GM15510 (cell line): ENCODE measurements around the gene MYL11.

Experiments
- POLR2A ChIP-seq: IDR thresholded peaks from 3 replicates; pipeline ENCODE4 v1.6.1; 2011; ENCODE audit warnings: borderline replicate concordance; ENCODE audit not compliant: insufficient read length; ENCODE audit errors: extremely low read depth

The MYL11 gene

DNA sequence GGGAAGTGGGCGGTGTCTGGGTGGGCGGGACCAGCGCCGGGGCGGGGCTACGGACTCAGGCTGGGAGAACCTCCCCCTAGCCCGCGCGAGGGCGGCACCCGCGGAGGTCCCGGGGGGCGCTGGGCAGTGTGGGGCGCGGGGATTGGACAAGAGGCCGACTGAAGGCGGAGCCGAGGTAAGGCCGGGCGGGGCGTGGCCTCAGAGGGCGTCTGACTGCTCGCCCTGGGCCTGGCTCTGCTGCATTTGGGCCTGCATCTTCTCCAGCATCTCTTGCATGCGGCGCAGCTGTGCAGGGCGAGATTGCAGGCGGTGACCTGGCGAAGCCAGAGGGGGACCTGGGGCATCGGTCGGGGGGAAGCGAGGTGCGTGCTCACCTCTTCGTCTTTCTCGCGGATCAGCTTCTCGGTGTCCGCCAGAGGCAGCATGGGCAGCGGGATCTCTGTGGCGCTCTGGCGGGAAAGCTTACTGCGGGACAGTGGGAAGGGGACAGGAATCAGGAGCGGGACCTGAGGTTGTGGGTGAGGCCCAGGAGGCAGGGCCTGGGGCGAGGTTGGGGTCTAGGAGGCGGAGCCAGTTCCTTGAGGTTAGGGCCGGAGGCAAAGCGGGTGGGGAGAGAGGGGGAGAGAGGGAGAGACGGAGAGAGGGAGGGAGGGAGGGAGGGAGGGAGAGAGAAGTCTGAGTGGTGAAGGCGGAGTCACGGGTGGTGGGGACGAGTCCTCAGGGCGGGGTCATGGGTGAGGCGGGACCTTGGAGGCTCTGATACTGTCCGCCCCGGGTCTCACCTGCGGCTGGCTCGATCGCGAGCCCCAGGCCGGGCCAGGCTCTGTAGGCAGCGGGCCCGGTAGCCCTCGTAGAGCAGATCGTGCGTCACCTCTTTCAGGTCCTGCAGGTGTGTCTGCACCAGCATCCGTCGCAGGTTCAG lies 3.9 kb downstream of the MYL11 start:
- peak; percentile 72 for TF ChIP-seq POLR2A

DNA sequence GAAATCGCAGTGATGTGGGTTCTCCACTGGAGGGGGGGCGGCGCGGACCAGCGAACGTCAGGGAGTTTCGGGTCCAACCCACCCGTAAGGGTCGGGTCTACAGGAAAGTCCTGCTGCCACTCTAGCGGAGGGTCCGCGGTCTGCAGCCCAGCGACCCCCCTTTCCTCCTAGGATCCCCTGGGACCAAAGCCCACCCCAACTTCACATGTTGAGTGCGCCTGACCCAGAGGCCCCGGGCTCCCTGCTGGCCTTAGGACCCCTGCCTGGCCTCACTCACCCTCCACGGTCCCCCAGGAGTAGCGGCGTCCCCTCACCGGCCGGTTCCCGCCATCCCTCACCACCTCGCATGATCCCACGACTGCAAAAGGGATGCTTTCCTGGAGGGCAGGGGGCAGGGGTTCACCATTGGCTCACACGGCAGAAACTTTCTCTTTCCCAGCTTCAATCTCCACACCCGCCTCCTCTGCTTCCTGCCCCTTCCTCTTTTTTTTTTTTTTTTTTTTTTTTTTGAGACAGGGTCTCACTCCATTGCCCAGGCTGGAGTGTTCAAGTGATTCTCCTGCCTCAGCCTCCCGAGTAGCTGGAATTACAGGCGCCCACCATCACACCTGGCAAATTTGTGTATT lies 4.7 kb downstream of the MYL11 start:
- no peak for TF ChIP-seq POLR2A

DNA sequence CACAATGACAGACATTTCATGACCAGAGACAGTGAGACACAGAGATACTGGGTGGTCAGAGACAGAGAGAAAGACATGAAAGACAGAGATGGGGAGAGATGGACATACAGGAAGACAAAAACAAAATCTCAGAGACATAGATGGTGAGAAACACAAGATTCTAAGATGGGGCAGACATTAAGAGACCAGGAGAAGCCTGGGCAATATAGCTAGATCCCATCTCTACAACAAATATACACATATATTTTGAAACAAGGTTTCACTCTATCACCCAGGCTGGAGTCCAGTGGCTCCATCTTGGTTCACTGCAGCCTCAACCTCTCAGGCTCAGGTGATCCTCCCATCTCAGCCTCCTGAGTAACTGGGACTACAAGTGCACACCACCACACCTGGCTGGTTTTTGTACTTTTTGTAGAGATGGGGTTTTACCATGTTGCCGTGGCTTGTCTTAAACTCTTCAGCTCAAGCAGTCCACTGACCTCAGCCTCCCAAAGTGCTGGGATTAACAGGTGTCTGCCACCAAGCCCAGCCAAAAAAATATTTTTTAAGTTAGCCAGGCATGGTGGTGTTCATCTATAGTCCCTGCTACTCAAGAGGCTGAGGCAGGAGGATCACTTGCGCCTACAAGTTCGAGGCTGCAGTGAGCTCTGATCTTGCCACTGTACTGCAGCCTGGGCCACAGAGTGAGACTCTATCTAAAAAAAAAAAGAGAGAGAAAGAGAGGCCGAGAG lies 5.6 kb downstream of the MYL11 start:
- TF ChIP-seq POLR2A = no peak

DNA sequence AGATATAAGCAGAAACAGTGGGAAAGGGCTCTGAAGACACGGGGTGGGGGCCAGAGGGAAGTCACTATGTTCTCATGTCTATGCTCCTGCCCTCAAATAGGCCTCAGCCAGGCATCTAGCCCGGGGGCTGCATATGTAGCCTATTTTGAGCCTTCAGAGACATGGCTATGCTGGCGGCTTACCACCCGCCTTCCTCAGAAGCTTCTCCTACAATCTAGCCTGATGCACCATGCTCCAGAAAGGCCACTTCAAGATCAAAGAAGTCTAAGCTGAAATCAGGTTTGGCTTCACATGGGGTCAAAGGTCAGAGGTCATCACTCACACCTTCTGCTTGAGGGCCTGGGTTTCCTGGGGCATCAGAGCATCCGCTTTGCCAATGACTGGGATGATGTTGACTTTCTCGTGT lies 6.2 kb downstream of the MYL11 start:
- TF ChIP-seq POLR2A = no peak

DNA sequence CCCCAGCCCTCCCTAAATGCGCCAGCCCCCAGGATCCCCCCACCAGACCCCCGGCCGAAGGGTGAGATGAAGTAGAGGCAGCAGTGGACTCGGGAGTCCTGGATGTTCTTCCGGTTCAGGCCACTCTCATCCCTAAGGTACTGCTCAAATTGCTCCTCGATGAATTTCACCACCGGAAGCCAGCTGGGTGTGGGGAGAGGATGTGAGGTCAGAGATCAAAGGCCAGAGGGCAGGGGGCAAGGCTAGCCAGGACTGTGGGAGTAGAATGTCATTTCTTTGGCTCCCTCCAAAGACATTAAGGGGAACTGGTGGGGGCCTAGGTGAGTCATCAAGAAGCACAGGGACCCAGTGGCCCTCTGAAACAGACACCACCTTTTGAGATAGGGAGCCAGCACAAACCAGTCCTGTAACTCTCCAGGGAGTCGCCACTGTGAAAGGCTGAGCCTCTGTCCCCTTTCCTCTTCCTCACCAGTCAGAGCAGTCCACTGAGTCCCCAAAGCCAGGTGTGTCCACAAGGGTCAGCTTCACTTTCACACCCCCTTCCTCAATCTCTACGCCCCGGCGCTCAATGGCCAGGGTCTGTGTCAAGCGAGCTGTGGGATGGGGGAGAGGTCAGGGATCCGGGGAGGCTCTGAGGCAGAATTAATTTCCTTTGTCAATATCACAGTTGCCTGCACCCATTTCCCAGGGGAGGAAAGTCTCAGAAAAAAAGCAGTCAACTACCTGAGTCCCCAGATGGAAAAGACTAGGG lies 6.9 kb downstream of the MYL11 start:
- no peak for TF ChIP-seq POLR2A

DNA sequence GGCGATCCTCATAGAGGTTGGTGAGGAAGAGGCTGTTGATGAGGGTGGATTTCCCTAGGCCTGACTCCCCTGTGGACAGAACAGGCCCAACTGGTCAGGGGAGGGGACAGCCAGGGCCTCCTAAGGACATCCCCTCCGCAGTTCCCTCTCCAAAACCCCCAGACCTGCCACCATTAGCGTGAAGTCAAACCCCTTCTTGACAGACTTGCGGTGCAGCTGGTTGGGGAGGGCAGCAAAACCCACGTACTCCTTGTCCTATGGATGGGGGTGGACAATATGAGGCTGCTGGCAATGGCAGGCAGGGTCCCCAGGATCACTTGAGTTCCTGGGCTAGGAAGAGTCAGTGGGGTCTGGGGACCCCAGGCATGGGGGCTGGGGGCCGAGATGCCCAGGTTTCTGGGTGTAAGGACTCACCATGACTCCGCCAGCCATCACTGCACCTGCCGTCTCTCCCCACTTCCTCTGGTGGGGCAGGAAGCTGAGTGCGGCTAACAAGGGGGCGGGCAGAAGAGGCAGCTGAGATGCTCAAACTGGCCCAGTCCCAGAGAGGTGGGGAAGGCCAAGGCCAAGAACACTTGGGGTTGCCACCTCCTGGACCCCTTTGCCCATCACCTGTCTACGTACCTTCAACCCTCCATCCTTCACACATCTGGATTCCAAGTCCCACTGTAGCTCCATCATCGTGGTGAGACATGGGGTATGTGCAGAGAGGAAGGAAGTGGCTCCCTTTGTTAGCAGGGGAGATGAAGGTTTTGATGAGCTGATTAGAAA lies 7.7 kb downstream of the MYL11 start, which contains the start of gene SEPTIN1:
SEPTIN1 (minus strand) TSS at position 451 of the 771 bp plus-strand sequence; CDS start at position 432, 19 bp downstream.
- TF ChIP-seq POLR2A = peak; percentile 69

DNA sequence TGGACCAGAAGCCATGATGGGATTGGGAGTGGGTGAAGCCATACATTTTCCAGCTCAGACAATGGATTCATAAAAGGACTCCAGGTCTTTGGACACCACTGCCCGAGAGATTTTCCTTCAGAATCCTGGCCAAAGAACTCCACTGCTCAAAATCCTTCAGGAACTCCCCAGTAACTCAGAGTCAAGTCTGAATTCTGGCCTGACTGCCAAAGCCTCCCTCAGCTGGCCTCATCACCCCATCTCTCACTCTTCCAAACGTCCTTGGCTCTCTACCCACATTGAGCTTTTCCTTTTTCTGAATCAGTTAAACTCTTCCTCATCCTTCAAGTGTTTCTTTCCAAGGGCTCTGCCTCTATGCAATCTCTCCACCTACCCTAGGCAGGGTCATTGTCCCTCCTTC lies 8.9 kb downstream of the MYL11 start:
- no peak for TF ChIP-seq POLR2A

DNA sequence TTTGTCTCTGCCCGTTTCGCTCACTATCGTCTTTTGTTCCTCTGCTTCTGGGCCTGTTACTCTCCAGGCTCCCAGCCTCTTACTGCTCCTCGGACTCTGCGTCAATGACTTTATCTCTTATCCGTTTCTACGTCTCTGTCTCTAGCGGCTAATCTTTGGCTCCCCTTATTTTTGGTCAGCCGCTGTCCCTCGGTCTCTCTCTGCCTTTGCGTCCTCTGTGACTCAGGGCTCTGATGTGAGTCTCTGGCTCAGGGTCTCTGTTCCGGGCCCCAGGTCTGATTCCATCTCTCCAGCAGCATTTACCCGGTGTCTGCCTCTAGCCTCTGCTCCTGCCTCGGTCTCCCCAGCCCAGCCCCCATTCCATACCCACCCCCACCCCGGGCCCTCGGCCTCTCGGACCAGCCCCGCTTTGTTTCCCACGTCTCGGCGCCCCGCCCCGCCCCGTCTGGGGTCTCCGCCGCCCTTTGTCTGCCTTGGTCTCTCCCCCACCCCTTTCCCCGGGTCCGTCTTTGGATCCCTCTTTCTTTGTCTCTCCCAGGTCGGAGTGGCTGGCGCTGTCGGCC lies 20.1 kb downstream of the MYL11 start:
- no peak for TF ChIP-seq POLR2A

DNA sequence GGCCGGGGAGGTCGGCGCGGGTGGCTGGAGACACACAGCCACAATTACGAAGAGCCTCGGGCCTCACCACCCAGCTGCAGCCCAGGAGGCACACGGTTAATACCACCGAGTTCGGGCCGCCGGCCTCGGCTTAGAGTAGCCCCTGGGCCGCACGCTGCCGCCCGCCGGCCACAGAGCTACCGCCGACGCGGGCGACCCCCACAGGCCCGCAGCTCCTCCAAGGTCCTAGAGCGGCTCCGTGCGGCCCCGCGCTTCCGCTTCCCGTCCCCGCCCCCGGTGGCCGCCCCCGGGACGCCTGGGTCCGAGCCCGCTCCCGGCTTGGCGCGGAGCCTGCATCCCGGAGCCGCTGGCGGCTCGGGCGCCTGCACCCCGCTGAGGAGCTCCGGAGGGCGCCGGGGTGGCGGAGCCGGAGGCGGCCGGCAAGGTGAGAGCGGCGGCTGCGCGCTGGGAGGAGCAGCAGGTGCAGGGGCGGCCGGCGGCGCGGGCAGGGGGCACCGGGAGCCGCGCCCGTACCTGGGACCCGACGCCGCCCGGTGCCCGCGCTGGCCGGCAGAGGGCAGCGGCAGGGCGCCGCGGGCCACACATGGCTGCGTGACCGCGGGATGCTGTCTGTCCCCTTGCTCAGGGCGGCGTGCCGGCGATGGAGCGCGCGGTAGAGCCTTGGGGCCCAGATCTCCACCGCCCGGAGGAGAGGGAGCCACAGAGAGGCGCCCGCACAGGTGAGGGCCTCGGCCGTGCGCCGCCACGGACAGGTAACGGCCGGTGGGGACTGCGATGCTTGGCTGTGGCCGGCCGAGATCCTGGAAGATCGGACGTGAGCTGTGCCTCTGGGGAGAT lies 20.8 kb downstream of the MYL11 start, which contains the start of gene ZNF48:
ZNF48 (plus strand) TSS at position 266 of the 837 bp plus-strand sequence; CDS start at position 641, 375 bp downstream.
- peak; percentile 80 for TF ChIP-seq POLR2A

DNA sequence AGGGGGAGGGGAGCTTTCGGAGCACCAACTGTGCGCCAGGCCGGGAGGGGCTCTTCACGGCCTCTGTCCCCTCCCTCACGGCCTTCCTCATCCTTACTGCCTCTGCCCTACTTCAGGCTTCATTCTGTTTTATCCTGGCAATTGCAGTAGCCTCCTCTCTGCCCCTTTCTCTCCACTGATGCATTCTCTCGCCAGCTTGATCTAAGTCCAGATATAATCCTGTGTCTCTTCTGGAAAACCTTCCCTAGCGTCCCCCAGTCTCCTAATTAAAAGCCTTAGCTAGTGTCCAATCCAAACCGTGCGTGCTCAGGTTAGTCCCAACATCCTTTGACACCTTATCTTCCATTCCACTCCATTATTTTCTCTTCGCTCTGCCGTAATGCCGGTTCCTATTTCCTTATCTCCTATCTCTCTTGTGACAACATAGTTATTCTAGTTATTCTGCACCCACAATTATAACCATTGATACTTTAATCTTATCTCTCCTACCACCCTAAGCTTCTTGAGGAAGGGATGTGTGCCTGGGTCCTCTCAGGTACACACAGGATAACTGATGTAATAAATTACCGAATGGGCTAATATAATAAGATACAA lies 21.5 kb downstream of the MYL11 start:
- no peak for TF ChIP-seq POLR2A

DNA sequence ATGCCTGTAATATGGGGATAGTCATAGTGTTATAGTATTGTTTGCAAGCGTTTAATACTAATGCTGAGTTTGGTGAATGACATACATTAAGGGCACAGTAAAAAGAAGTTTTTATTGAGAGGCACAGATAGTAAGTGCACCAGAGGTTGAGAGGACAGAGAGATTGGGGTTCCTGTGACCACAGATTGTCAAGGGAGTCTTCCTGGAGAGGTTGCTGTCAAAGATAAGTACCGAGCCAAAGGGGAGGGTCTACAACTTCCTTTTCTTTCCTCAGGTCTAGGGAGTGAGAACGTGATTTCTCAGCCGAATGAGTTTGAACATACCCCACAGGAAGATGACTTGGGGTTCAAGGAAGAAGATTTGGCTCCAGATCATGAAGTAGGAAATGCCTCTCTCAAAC lies 22.5 kb downstream of the MYL11 start:
- no peak for TF ChIP-seq POLR2A
